Neural progenitor cell (in vitro differentiated cells): ENCODE data around the gene XPR1. TPM values are rescaled to one million over a fixed set of nuclear protein-coding genes. Genes with fewer than 3 reads are reported as not detected.

Experiments used
- DNase-seq: peaks from one replicate; pipeline ENCODE4 v3.0.0-alpha.2; 2016; ENCODE audit warnings: low spot score
- H2AFZ ChIP-seq: fragments of 200-600 bp; sonication (generic); replicated peaks from 2 replicates; pipeline ENCODE4 v1.6.1; 2016; ENCODE audit warnings: antibody characterized with exemption
- H3F3A ChIP-seq: fragments of 200-600 bp; sonication (generic); 2 replicates; pipeline ENCODE4 v1.6.1; 2016; ENCODE audit warnings: antibody characterized with exemption, low read depth
- H3K27ac ChIP-seq: fragments of 200-600 bp; sonication (generic); 2 replicates; pipeline ENCODE4 v1.5.1; 2016; ENCODE audit warnings: mild to moderate bottlenecking
- H3K27me3 ChIP-seq: fragments of 200-600 bp; sonication (generic); 2 replicates; pipeline ENCODE4 v1.6.1; 2016; ENCODE audit warnings: mild to moderate bottlenecking, moderate library complexity
- H3K36me3 ChIP-seq: fragments of 200-600 bp; sonication (generic); 2 replicates; pipeline ENCODE4 v1.5.1; 2016
- H3K4me1 ChIP-seq: fragments of 200-600 bp; sonication (generic); 2 replicates; pipeline ENCODE4 v1.6.1; 2016; ENCODE audit warnings: mixed run types
- H3K4me2 ChIP-seq: fragments of 200-600 bp; sonication (generic); 2 replicates; pipeline ENCODE4 v1.6.1; 2016
- H3K4me3 ChIP-seq: fragments of 200-600 bp; sonication (generic); 2 replicates; pipeline ENCODE4 v1.5.1; 2016
- H3K79me2 ChIP-seq: fragments of 200-600 bp; sonication (generic); 2 replicates; pipeline ENCODE4 v1.6.1; 2016; ENCODE audit warnings: low read depth
- H3K9ac ChIP-seq: fragments of 200-600 bp; sonication (generic); 2 replicates; pipeline ENCODE4 v1.6.1; 2016
- H3K9me3 ChIP-seq: fragments of 200-600 bp; sonication (generic); 2 replicates; pipeline ENCODE4 v1.5.1; 2016; ENCODE audit warnings: low read depth
- H4K20me1 ChIP-seq: fragments of 200-600 bp; sonication (generic); 2 replicates; pipeline ENCODE4 v1.6.1; 2016; ENCODE audit warnings: low read depth
- H3K27ac Mint-ChIP-seq: 3 replicates; pipeline ENCODE4 v1.8.0; 2021; ENCODE audit warnings: mixed read lengths
- H3K27me3 Mint-ChIP-seq: 2 replicates; pipeline ENCODE4 v1.8.0; 2022; ENCODE audit warnings: low read depth, mild to moderate bottlenecking, inconsistent platforms, moderate library complexity, mixed read lengths; ENCODE audit not compliant: insufficient read depth
- H3K36me3 Mint-ChIP-seq: 3 replicates; pipeline ENCODE4 v1.8.0; 2021; ENCODE audit warnings: mixed read lengths
- H3K4me1 Mint-ChIP-seq: 3 replicates; pipeline ENCODE4 v1.8.0; 2021; ENCODE audit warnings: mixed read lengths
- H3K4me3 Mint-ChIP-seq: 3 replicates; pipeline ENCODE4 v1.8.0; 2021; ENCODE audit warnings: mild to moderate bottlenecking, moderate library complexity, mixed read lengths
- H3K9me3 Mint-ChIP-seq: 3 replicates; pipeline ENCODE4 v1.8.0; 2020; ENCODE audit warnings: mixed read lengths
- CTCF ChIP-seq: fragments of 200-600 bp; sonication (generic); IDR thresholded peaks from 2 replicates; pipeline ENCODE4 v1.5.1; 2017; ENCODE audit warnings: antibody characterized with exemption, mild to moderate bottlenecking
- EZH2 ChIP-seq: fragments of 200-600 bp; sonication (generic); IDR thresholded peaks from 2 replicates; pipeline ENCODE4 v1.6.1; 2017; ENCODE audit warnings: antibody characterized with exemption, mild to moderate bottlenecking, moderate library complexity
- EZH2phosphoT487 ChIP-seq: fragments of 200-600 bp; sonication (generic); IDR thresholded peaks from 2 replicates; pipeline ENCODE4 v1.6.1; 2017; ENCODE audit warnings: antibody characterized with exemption
- total RNA-seq: library from RNA; depleted of rRNA; stranded (reverse); fragments of >200 nt; gene quantifications from 2 replicates; pipeline ENCODE4 v1.2.3, GENCODE V29; 2015; ENCODE audit warnings: low replicate concordance

Gene XPR1
- total RNA-seq, 1 donor from 2014 or later: 75.0 TPM

GRCh38 chr1:180639871-180640270, 8.0 kb downstream of the XPR1 start:
- Histone ChIP-seq H2AFZ (no peak overlapping the region), H3F3A (peaks cover 11% of the 10 kb centered on the region), H3K4me1 (peaks cover 25% of the 10 kb centered on the region), H4K20me1 (peaks cover 16% of the 10 kb centered on the region), H3K27me3 (no peaks in the 10 kb centered on the region), H3K9ac (no peak overlapping the region), H3K27ac (peak overlapping the region; percentile 4), H3K4me2 (peak overlapping the region; percentile 52), H3K79me2 (peaks cover 95% of the 10 kb centered on the region), H3K9me3 (no peaks in the 10 kb centered on the region), H3K36me3 (no peaks in the 10 kb centered on the region), H3K4me3 (no peak overlapping the region)
- Mint-ChIP-seq H3K9me3 (peaks cover 8% of the 10 kb centered on the region), H3K27me3 (peaks cover 2% of the 10 kb centered on the region), H3K36me3 (peaks cover 34% of the 10 kb centered on the region), H3K4me1 (peaks cover 6% of the 10 kb centered on the region), H3K27ac (peak overlapping the region; percentile 28), H3K4me3 (no peak overlapping the region)
- DNase-seq: peak; percentile 23
- no peak for TF ChIP-seq EZH2
- no peak for TF ChIP-seq CTCF
- no peak for TF ChIP-seq EZH2phosphoT487

GRCh38 chr1:180640531-180640949, 8.7 kb downstream of the XPR1 start:
- H3K9me3 ChIP-seq: no peaks in the 10 kb centered on the region
- no peak overlapping the region for H3K9ac ChIP-seq
- peaks cover 10% of the 10 kb centered on the region for H4K20me1 ChIP-seq
- peaks cover 95% of the 10 kb centered on the region for H3K79me2 ChIP-seq
- no peak overlapping the region for H3K27ac ChIP-seq
- Mint-ChIP-seq H3K36me3 (peaks cover 39% of the 10 kb centered on the region), H3K9me3 (peaks cover 8% of the 10 kb centered on the region), H3K4me3 (no peak overlapping the region), H3K4me1 (peaks cover 6% of the 10 kb centered on the region), H3K27me3 (peaks cover 2% of the 10 kb centered on the region), H3K27ac (no peak overlapping the region)
- no peaks in the 10 kb centered on the region for H3K36me3 ChIP-seq
- H3K27me3 ChIP-seq: no peaks in the 10 kb centered on the region
- H3F3A ChIP-seq: peaks cover 11% of the 10 kb centered on the region
- TF ChIP-seq CTCF: no peak
- no peak overlapping the region for H2AFZ ChIP-seq
- H3K4me2 ChIP-seq: no peak overlapping the region
- no peak overlapping the region for H3K4me3 ChIP-seq
- DNase-seq: no peak
- H3K4me1 ChIP-seq: peaks cover 20% of the 10 kb centered on the region

GRCh38 chr1:180641662-180642061, 9.8 kb downstream of the XPR1 start:
- Mint-ChIP-seq H3K27me3 (peaks cover 2% of the 10 kb centered on the region), H3K4me3 (no peak overlapping the region), H3K27ac (no peak overlapping the region), H3K9me3 (peaks cover 10% of the 10 kb centered on the region), H3K36me3 (peaks cover 44% of the 10 kb centered on the region), H3K4me1 (no peaks in the 10 kb centered on the region)
- H3K4me3 ChIP-seq: no peak overlapping the region
- no peak overlapping the region for H3K4me2 ChIP-seq
- no peak overlapping the region for H3K9ac ChIP-seq
- no peaks in the 10 kb centered on the region for H3K9me3 ChIP-seq
- DNase-seq: no peak
- peaks cover 95% of the 10 kb centered on the region for H3K79me2 ChIP-seq
- no peak for TF ChIP-seq EZH2phosphoT487
- no peak for TF ChIP-seq CTCF
- TF ChIP-seq EZH2: no peak
- H3K27ac ChIP-seq: no peak overlapping the region
- peaks cover 11% of the 10 kb centered on the region for H3F3A ChIP-seq
- no peaks in the 10 kb centered on the region for H3K36me3 ChIP-seq
- no peaks in the 10 kb centered on the region for H3K27me3 ChIP-seq
- peaks cover 19% of the 10 kb centered on the region for H3K4me1 ChIP-seq
- no peak overlapping the region for H2AFZ ChIP-seq
- H4K20me1 ChIP-seq: peaks cover 9% of the 10 kb centered on the region
